Stimulated activated CD8-positive, alpha-beta memory T cell treated with anti-CD3 and anti-CD28 coated beads, Interleukin-12 subunit alpha, Interleukin-12 subunit beta, amount 100 ng/mL, for 24 hours (primary cell): ENCODE results near the gene TMEM179B.
A peak's percentile ranks its signal among the peaks of the same experiment; 100 is the strongest.

Experiments
- DNase-seq: peaks from one replicate; pipeline ENCODE4 v3.0.0-alpha.2; 2020; ENCODE audit errors: extremely low read depth

The TMEM179B gene

DNA sequence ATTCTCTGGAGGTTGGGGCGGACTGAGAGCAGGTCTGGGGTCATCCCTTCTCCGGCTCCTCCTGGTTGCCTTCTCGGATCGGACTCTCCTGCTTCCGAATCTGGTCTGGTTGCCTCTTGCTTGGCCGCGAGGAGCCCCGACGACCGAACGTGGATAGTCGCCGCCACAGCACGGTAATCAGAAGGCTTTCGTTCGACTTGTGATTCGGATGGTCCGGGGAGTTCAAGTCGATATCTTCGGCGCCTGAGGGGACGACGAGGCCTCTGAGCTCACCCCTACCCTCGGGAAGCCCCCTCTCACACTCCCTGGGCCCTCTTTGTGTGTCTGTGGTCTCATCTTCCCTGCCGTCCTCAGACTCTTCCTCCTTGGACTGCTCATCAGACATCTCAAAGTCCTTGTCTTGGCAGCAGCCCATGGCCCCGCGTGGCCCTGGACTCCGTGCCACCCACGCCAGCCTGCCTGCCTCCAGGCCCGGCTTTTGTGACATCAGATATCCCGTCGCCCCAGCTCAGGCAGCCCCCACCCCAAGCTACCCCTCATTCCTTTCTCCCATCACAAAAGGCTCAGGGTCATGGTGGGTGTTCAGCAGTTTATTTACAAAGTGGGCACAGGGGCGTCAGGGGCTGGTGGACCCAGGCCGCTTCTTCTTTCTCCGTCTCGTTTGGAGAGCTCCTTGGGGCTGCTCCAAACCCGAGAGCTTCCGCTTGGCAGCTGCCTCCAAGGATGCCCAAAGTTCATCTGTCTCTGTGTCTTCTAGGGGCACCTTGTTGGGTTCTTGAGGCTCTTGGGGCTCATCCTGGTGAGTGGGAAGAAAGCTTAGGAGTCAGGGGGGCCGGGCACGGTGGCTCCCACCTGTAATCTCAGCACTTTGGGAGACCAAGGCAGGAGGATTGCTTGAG lies 45.4 kb downstream of the TMEM179B start, which contains the start of gene TEX54:
TSS of gene TEX54 (minus strand) at position 506 of the 899 bp plus-strand sequence.
- no peak for DNase-seq

DNA sequence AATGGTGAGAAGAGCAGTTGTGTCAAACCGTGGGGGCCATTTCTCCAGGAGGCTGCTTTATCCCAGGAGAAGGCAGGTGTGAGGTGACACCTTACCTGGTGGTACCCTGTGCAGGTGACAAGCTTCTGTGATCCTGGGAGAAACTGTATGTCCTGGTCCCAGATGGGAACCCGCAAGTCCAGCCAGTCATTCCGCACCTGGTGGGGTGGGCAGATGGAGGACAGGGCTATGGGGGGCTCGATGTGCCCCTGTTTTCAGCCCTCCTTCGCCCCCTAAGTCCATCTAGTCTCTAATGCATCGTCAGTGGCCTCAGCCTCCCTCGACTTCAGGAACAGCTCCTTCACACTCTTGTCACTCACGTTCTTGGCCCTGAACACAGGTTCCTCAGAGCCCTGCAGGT lies 48.1 kb downstream of the TMEM179B start:
- DNase-seq = no peak

DNA sequence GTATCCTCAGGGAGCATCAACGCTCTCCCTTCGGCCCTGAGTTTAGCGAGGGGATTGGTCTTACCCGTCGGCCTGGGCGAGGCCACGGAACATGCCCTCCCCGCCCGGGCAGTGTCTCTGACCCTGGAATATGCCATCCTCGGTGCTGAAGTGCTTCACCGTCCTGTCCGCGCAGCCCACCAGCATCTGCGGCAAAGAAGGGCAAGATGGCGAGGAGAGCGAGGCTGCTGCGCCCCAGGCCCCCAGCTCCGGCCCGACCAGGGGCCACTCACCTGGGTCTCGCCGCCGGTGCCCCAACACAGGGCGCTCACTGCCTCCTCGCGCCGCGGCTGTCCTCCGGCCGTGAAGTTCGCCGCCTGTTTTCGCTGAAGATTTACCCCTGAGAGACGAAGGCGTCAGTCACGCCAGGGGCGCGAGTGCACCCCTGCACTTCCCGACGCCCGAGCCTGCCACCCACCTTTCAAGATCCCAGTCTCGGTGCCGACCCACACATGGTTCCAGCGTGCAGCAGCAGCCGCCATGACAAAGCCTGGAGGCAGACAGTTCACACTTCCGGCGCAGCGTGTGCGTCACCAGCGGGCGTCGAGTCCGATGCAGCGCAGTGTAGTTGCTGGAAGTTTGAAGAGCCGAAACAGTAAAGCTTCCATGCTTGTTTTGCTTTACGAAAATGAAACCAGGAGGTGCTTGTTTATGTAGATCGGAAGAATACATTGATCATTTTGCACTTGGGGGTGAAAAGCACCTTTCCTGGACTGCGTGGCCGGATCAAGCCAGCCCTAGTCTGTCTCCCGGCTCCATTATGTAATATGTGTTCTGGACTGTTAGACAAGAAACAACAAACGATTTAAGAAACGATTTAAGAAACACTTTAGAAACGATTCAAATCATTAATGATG lies 52.1 kb downstream of the TMEM179B start, which contains the start of gene WDR74:
TSS of gene WDR74 (minus strand) at position 541 of the 896 bp plus-strand sequence. CDS start at position 521, 20 bp downstream.
- peak; percentile 76 for DNase-seq
